Activated naive CD8-positive, alpha-beta T cell (primary cell): ENCODE results near the gene FIGNL2.

Source experiments
- H3K27ac Mint-ChIP-seq: one replicate; pipeline ENCODE4 v1.8.0; 2021; ENCODE audit warnings: mixed read lengths
- H3K27me3 Mint-ChIP-seq: one replicate; pipeline ENCODE4 v1.8.0; 2021; ENCODE audit warnings: mixed read lengths
- H3K36me3 Mint-ChIP-seq: one replicate; pipeline ENCODE4 v1.8.0; 2021; ENCODE audit warnings: mixed read lengths
- H3K4me1 Mint-ChIP-seq: one replicate; pipeline ENCODE4 v1.8.0; 2021; ENCODE audit warnings: low read depth, mixed read lengths
- H3K4me3 Mint-ChIP-seq: one replicate; pipeline ENCODE4 v1.8.0; 2021; ENCODE audit warnings: mild to moderate bottlenecking, mixed read lengths
- H3K9me3 Mint-ChIP-seq: one replicate; pipeline ENCODE4 v1.8.0; 2021; ENCODE audit warnings: low read depth, mixed read lengths

Gene FIGNL2

GRCh38 chr12:51822956-51823355 lies 25.6 kb downstream of the FIGNL2 start:
- Mint-ChIP-seq H3K36me3 (no peaks in the 10 kb centered on the region), H3K27me3 (no peaks in the 10 kb centered on the region), H3K27ac (peak overlapping the region; percentile 34), H3K4me3 (peak overlapping the region; percentile 73), H3K9me3 (no peaks in the 10 kb centered on the region), H3K4me1 (peaks cover 32% of the 10 kb centered on the region)

DNA sequence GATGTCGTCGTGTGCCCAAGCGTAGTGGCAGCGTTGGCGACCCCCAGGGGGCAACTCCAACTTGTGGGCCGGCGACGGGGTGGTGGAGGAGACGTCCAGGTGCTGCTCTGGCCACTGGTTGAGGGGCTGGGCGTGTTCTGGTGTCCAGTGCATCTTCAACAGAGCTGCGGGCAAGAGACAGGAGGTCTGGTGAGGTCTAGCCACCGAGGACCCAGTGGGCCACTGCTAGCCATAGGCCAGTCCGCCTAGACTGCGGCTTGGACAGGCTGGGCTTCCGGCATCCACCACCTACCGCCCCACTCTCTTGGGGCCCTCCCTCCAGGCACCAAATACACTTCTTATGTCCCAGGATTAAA lies 26.3 kb downstream of the FIGNL2 start:
- Mint-ChIP-seq H3K4me3 (peak overlapping the region; percentile 73), H3K27ac (peak overlapping the region; percentile 46), H3K27me3 (no peaks in the 10 kb centered on the region)

DNA sequence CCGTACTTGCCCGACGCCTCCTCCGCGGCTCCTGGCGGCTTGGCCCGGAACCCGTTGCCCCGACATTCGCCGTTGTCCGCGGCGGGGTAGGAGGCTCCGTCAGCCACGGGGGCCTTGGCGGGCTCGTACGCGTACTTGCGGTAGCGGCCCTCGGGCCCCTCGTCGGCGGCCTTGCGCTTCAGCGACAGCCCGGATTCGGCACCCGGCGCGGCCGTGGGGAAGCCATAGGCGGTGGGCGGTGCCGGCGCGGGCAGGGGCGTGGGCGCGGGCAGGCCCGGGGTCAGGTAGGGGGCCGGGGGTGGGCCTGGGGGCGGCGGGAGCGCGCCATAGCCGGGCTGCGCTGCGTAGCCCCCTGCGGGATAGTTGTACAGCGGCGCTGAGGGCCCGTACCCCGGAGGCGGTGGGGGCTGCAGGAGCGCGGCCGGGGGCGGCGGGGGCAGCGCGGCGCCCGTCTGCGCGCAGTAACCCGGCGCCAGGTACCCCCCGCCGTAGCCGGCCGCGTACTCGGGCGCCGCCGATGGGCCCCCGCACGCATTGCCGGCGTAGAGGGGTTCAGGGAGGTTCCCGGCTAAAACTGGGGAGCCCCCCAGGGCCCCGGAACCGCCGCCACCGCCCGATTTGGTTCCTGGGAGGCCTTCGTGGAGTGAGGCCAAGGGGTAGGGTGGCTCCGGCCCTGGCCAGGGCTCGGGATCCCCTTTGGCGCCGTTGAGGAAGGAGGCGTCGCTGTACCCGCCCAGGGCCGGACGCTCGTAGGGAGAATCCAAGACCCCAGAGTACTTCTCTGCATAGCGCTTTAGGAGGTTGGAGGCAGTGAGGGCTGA lies 26.9 kb downstream of the FIGNL2 start:
- Mint-ChIP-seq H3K27me3 (no peaks in the 10 kb centered on the region), H3K27ac (peak overlapping the region; percentile 46)

More for the DNA sequence above, 26.3 kb downstream of the FIGNL2 start:
- Mint-ChIP-seq H3K4me1 (peaks cover 25% of the 10 kb centered on the region), H3K9me3 (no peaks in the 10 kb centered on the region), H3K36me3 (no peaks in the 10 kb centered on the region)

DNA sequence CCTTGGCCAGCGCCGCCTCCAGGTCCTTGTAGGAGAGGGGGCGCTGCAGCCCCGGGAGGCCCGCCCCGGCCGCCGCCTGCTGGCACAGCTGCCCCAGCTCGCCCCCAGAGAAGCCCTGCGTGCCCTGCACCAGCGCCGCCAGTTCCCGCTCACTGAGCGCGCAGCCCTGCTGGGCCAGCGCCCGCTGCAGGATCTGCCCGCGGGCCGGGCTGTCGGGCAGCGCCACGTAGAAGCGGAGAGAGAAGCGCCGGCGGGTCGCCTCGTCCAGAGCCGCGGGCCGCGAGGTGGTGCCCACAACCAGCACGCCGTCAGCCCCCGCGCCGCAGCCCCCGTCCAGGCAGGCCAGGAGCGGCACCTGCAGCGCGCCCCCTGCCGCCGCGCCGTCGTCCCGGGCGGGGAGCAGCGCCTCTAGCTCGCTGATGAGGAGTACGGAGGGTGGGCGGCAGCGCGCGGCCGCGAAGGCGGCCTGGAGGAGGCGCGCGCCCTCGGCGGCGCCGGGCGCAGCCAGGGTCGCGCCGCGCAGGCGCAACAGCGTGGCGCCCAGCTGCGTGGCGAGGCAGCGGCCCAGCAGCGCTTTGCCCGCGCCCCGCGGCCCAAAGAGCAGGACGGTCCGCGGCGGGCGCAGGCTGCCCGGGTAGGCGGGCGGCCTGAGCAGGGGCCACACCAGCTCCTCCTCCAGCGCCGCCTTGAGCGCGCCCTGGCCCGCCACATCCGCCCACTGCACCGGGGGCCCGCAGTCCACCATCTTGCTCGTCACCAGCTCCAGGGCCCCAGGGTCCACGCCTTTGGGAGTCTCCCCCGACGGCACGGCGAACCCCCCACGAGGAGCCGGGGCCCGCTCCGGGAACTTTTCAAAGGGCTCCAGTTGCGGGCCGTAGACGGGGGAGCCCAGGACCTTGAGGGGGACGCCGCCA lies 27.7 kb downstream of the FIGNL2 start:
- no peak overlapping the region for H3K27ac Mint-ChIP-seq
- H3K4me1 Mint-ChIP-seq: peaks cover 22% of the 10 kb centered on the region
- H3K36me3 Mint-ChIP-seq: no peaks in the 10 kb centered on the region
- no peaks in the 10 kb centered on the region for H3K9me3 Mint-ChIP-seq
- no peaks in the 10 kb centered on the region for H3K27me3 Mint-ChIP-seq
- peak overlapping the region; percentile 70 for H3K4me3 Mint-ChIP-seq

More for the DNA sequence above, 26.9 kb downstream of the FIGNL2 start:
- Mint-ChIP-seq H3K4me3 (peak overlapping the region; percentile 73), H3K36me3 (no peaks in the 10 kb centered on the region), H3K9me3 (no peaks in the 10 kb centered on the region), H3K4me1 (peaks cover 22% of the 10 kb centered on the region)

GRCh38 chr12:51819736-51820525 lies 28.6 kb downstream of the FIGNL2 start:
- Mint-ChIP-seq H3K4me1 (peaks cover 29% of the 10 kb centered on the region), H3K27me3 (no peaks in the 10 kb centered on the region), H3K4me3 (peak overlapping the region; percentile 70), H3K36me3 (no peaks in the 10 kb centered on the region), H3K27ac (peak overlapping the region; percentile 68), H3K9me3 (no peaks in the 10 kb centered on the region)

GRCh38 chr12:51818566-51819300 lies 29.8 kb downstream of the FIGNL2 start:
- Mint-ChIP-seq H3K9me3 (no peaks in the 10 kb centered on the region), H3K4me3 (peak overlapping the region; percentile 13), H3K27ac (no peak overlapping the region), H3K4me1 (peaks cover 24% of the 10 kb centered on the region), H3K36me3 (no peaks in the 10 kb centered on the region), H3K27me3 (no peaks in the 10 kb centered on the region)

GRCh38 chr12:51818086-51818485 lies 30.4 kb downstream of the FIGNL2 start:
- peaks cover 20% of the 10 kb centered on the region for H3K4me1 Mint-ChIP-seq
- no peaks in the 10 kb centered on the region for H3K36me3 Mint-ChIP-seq
- no peak overlapping the region for H3K27ac Mint-ChIP-seq
- no peaks in the 10 kb centered on the region for H3K27me3 Mint-ChIP-seq
- no peaks in the 10 kb centered on the region for H3K9me3 Mint-ChIP-seq
- H3K4me3 Mint-ChIP-seq: no peak overlapping the region

- Mint-ChIP-seq H3K27ac (no peak overlapping the region), H3K27me3 (no peaks in the 10 kb centered on the region), H3K4me3 (peak overlapping the region; percentile 21), H3K4me1 (peaks cover 18% of the 10 kb centered on the region), H3K9me3 (no peaks in the 10 kb centered on the region), H3K36me3 (no peaks in the 10 kb centered on the region)
These were observed 31.2 kb downstream of the FIGNL2 start for GRCh38 chr12:51817027-51817953.

GRCh38 chr12:51815571-51815970 lies 32.9 kb downstream of the FIGNL2 start:
- Mint-ChIP-seq H3K4me1 (peaks cover 14% of the 10 kb centered on the region), H3K27me3 (no peaks in the 10 kb centered on the region), H3K36me3 (no peaks in the 10 kb centered on the region), H3K4me3 (peak overlapping the region; percentile 89), H3K27ac (peak overlapping the region; percentile 80), H3K9me3 (no peaks in the 10 kb centered on the region)

DNA sequence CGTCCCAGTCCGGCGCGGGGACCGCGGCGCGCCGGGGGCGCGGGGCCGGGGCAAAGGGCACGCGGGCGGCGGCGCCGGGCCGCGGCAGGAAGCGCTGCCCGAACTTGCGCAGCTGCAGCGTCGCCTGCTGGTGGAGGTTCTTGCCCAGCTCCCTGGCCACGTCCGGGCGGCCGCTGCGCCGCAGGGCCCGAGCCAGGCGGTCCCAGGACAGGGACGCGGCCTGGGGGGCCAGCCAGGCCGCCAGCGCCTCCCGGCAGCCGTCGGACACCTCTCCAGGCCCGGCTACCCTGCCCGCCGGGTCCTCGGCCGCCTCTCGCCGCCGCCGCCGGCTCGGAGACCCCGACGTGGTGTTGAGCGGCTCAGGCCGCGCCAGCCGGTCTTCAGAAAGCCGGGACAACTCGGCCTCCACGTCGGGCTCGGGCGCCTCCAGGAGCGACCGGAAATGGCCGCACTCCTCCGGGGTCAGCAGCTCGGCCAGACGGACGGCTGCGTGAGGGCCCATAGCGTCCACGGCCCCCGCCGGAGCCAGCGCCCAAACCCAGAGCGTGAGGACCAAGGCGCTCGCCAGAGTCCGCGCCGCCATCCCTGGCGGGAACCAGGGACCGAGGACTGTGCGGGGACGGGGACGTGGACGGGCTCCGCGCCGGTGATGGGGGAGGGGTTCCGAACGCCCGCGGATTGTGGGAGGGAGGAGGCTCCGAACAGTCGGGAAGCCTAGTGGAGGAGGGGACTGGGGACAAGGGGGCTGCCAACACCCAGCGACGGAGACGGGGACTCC lies 34.0 kb downstream of the FIGNL2 start:
- no peaks in the 10 kb centered on the region for H3K36me3 Mint-ChIP-seq
- no peaks in the 10 kb centered on the region for H3K27me3 Mint-ChIP-seq
- H3K4me1 Mint-ChIP-seq: peaks cover 8% of the 10 kb centered on the region
- H3K4me3 Mint-ChIP-seq: peak overlapping the region; percentile 89
- peak overlapping the region; percentile 50 for H3K27ac Mint-ChIP-seq
- H3K9me3 Mint-ChIP-seq: no peaks in the 10 kb centered on the region

DNA sequence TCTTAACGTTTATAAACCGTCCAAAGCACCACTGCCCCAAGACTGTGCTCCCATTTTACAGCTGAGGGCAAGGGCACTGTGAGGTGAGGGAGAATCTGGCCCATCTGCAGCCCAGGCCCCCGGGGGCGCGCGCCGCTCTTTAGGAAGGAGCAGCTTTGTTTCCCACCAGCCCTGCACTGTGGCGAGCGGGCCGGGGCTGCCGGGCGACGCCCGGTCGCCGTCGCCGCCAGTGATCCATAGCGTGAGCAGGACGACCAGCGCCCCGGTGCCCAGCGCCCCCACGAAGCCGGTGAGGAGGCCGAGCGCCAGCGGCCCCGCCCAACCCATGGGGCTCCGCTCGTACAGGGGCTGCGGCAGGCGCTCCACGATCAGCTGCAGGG lies 34.6 kb downstream of the FIGNL2 start:
- H3K4me3 Mint-ChIP-seq: peak overlapping the region; percentile 65
- H3K4me1 Mint-ChIP-seq: peaks cover 8% of the 10 kb centered on the region
- H3K36me3 Mint-ChIP-seq: no peaks in the 10 kb centered on the region
- no peaks in the 10 kb centered on the region for H3K9me3 Mint-ChIP-seq
- no peak overlapping the region for H3K27ac Mint-ChIP-seq
- no peaks in the 10 kb centered on the region for H3K27me3 Mint-ChIP-seq

- Mint-ChIP-seq H3K27me3 (no peaks in the 10 kb centered on the region), H3K36me3 (no peaks in the 10 kb centered on the region), H3K4me1 (peaks cover 8% of the 10 kb centered on the region), H3K27ac (no peak overlapping the region), H3K4me3 (peak overlapping the region; percentile 65), H3K9me3 (no peaks in the 10 kb centered on the region)
These were observed 35.6 kb downstream of the FIGNL2 start for GRCh38 chr12:51812871-51813270.
